HCT116 (cell line): ENCODE data around the gene MYL12B. TPM values are rescaled to one million over a fixed set of nuclear protein-coding genes. Genes with fewer than 3 reads are reported as not detected.
"Not testable (repeated sequence)": the region's sequence is repeated elsewhere in the genome, so short reads cannot be mapped to it uniquely, and the experiment has no call there.

Source experiments
- ATAC-seq: fragments of 200-7000 bp; cut with Tn5 transposase; 2 replicates; pipeline ENCODE4 v1.9.1; 2020; ENCODE audit warnings: mild to moderate bottlenecking, moderate library complexity
- BruUV-seq: library from RNA; stranded (reverse); fragments of 400-500 nt; replicated peaks from 2 replicates; lab custom pipeline; 2021; lab: Mats Ljungman, UMichigan
- CTCF ChIA-PET: fragments of 300-600 bp; sonication (Branson Sonifier 250); formaldehyde crosslinking; loops from one replicate; lab custom pipeline; 2021; ENCODE audit warnings: antibody characterized with exemption; lab: Charles Lee
- POLR2A ChIA-PET: fragments of 300-600, 350-600 bp; sonication (Branson Sonifier 250); formaldehyde crosslinking; loops from one replicate; lab custom pipeline; 2021; ENCODE audit warnings: antibody characterized with exemption; lab: Charles Lee
- RAD21 ChIA-PET, 2 experiments: fragments of 300-600 bp; sonication (Branson Sonifier 250); formaldehyde crosslinking; loops; one replicate each; lab custom pipeline; 2023; ENCODE audit warnings: low total read pairs in 2 of 2; ENCODE audit not compliant: uncharacterized antibody in 2 of 2, unreplicated experiment in 2 of 2, low non-redundant PET in 1 of 2; lab: Charles Lee
- DNase-seq: peaks from one replicate; pipeline ENCODE4 v3.0.0-alpha.2; 2010; ENCODE audit warnings: low read depth, low spot score
- H2AFZ ChIP-seq: fragments of 200-600 bp; shearing (Covaris generic), sonication (generic); 2 replicates; pipeline ENCODE4 v1.6.1; 2017; ENCODE audit warnings: low read depth, mixed run types, mixed read lengths, antibody characterized with exemption, low read length; ENCODE audit not compliant: poor library complexity, severe bottlenecking
- H3K27ac ChIP-seq: 2 replicates; pipeline ENCODE4 v1.5.1; 2012; ENCODE audit warnings: low read depth, low read length
- H3K27me3 ChIP-seq: fragments of 200-600 bp; sonication (generic); 2 replicates; pipeline ENCODE4 v1.6.1; 2016; ENCODE audit warnings: mixed run types, low read length, mixed read lengths; ENCODE audit not compliant: insufficient read depth
- H3K36me3 ChIP-seq, 2 experiments: fragments of 200-500 bp in 1 of 2; fragments of 200-600 bp in 1 of 2; sonication (Bioruptor generic) in 1 of 2; sonication (generic) in 1 of 2; 2 replicates each; pipeline versions ENCODE4 v1.5.1 to v1.6.1; 2014 to 2016; ENCODE audit warnings: low read length in 2 of 2, inconsistent platforms in 1 of 2, mixed read lengths in 1 of 2, mixed run types in 1 of 2; ENCODE audit not compliant: insufficient read depth in 2 of 2, control insufficient read depth in 1 of 2
- H3K4me1 ChIP-seq, 2 experiments: fragments of 200-600 bp in 1 of 2; sonication (generic) in 1 of 2; 2 replicates each; pipeline versions ENCODE4 v1.5.1 to v1.6.1; 2012 to 2017; ENCODE audit warnings: low read length in 2 of 2, inconsistent platforms in 1 of 2, mild to moderate bottlenecking in 1 of 2, mixed read lengths in 1 of 2, mixed run types in 1 of 2, moderate library complexity in 1 of 2; ENCODE audit not compliant: insufficient read depth in 2 of 2, control insufficient read depth in 1 of 2
- H3K4me2 ChIP-seq: fragments of 200-600 bp; sonication (generic); 2 replicates; pipeline ENCODE4 v1.6.1; 2017; ENCODE audit warnings: mixed run types, low read length, mixed read lengths
- H3K4me3 ChIP-seq, 2 experiments: fragments of 200-600 bp in 1 of 2; sonication (generic) in 1 of 2; replicated peaks in 1 of 2; 2 replicates each; pipeline ENCODE4 v1.5.1; 2011 to 2016; ENCODE audit warnings: low read length in 2 of 2, control low read depth in 1 of 2, low read depth in 1 of 2, mild to moderate bottlenecking in 1 of 2, mixed read lengths in 1 of 2, mixed run types in 1 of 2
- H3K79me2 ChIP-seq: fragments of 200-600 bp; sonication (generic); 2 replicates; pipeline ENCODE4 v1.6.1; 2017; ENCODE audit warnings: mild to moderate bottlenecking, mixed run types, low read length, moderate library complexity, mixed read lengths; ENCODE audit not compliant: insufficient read depth
- H3K9ac ChIP-seq: fragments of 200-600 bp; sonication (generic); 2 replicates; pipeline ENCODE4 v1.6.1; 2016; ENCODE audit warnings: low read length, mixed read lengths
- H3K9me2 ChIP-seq: fragments of 200-600 bp; sonication (generic), shearing (Covaris generic); 2 replicates; pipeline ENCODE4 v1.6.1; 2017; ENCODE audit warnings: mixed run types, mild to moderate bottlenecking, moderate library complexity; ENCODE audit not compliant: insufficient read depth
- H3K9me3 ChIP-seq, 2 experiments: fragments of 200-500 bp in 1 of 2; fragments of 200-600 bp in 1 of 2; sonication (Bioruptor generic) in 1 of 2; sonication (generic) in 1 of 2; 2 replicates each; pipeline ENCODE4 v1.6.1; 2014 to 2017; ENCODE audit warnings: low read length in 2 of 2, mixed read lengths in 2 of 2, inconsistent platforms in 1 of 2, low read depth in 1 of 2, mild to moderate bottlenecking in 1 of 2, mixed run types in 1 of 2, moderate library complexity in 1 of 2; ENCODE audit not compliant: control insufficient read depth in 1 of 2, insufficient read depth in 1 of 2
- H4K20me1 ChIP-seq: fragments of 200-600 bp; sonication (generic), shearing (Covaris generic); 2 replicates; pipeline ENCODE4 v1.6.1; 2017; ENCODE audit warnings: mixed run types, mild to moderate bottlenecking, moderate library complexity; ENCODE audit not compliant: insufficient read depth
- EGR1 ChIP-seq: IDR thresholded peaks from 2 replicates; pipeline ENCODE4 v1.6.1; 2012; ENCODE audit warnings: low read depth
- FOSL1 ChIP-seq: IDR thresholded peaks from 2 replicates; pipeline ENCODE4 v1.6.1; 2012; ENCODE audit warnings: low read depth
- JUND ChIP-seq: IDR thresholded peaks from 2 replicates; pipeline ENCODE4 v1.6.1; 2012
- MAX ChIP-seq: IDR thresholded peaks from 2 replicates; pipeline ENCODE4 v1.6.1; 2012
- POLR2A ChIP-seq: IDR thresholded peaks from 2 replicates; pipeline ENCODE4 v1.7.0; 2011; ENCODE audit warnings: borderline replicate concordance; ENCODE audit not compliant: insufficient read depth, insufficient read length; ENCODE audit errors: extremely low read depth
- POLR2AphosphoS5 ChIP-seq: IDR thresholded peaks from 2 replicates; pipeline ENCODE4 v1.6.1; 2011; ENCODE audit warnings: mild to moderate bottlenecking, low read depth, low read length, moderate library complexity
- RAD21 ChIP-seq: IDR thresholded peaks from 2 replicates; pipeline ENCODE4 v1.6.1; 2012; ENCODE audit warnings: low read depth, mild to moderate bottlenecking
- REST ChIP-seq: IDR thresholded peaks from 2 replicates; pipeline ENCODE4 v1.6.1; 2012; ENCODE audit warnings: low read depth
- SIN3A ChIP-seq: IDR thresholded peaks from 2 replicates; pipeline ENCODE4 v1.6.1; 2012; ENCODE audit warnings: low read depth
- SP1 ChIP-seq: IDR thresholded peaks from 2 replicates; pipeline ENCODE4 v1.6.1; 2012; ENCODE audit warnings: low read depth
- ZBTB33 ChIP-seq: IDR thresholded peaks from 2 replicates; pipeline ENCODE4 v1.6.1; 2011; ENCODE audit warnings: mild to moderate bottlenecking, low read length, moderate library complexity; ENCODE audit not compliant: insufficient replicate concordance; ENCODE audit errors: extremely low read depth
- intact Hi-C: fragments of 100-400 bp; cut with micrococcal nuclease; formaldehyde crosslinking; loops from 2 replicates; pipeline ENCODE4 v1.10.0; 2022
- total RNA-seq: library from RNA; stranded (reverse); gene quantifications from one replicate; pipeline ENCODE4 v1.2.1, GENCODE V29; 2021; ENCODE audit not compliant: unreplicated experiment

MYL12B gene
- total RNA-seq, 1 experiment from 2014 or later: 403 TPM

- RAD21 ChIA-PET: no interaction called here
- TF ChIP-seq REST (no peak), SIN3A (no peak), POLR2AphosphoS5 (no peak), FOSL1 (no peak), JUND (no peak), MAX (no peak), EGR1 (no peak), POLR2A (no peak), RAD21 (no peak), ZBTB33 (no peak), SP1 (no peak)
- TF ChIP-seq, all 23 proteins: peak for 0
- no TSS peak for BruUV-seq
- Histone ChIP-seq H3K4me3 (no peak overlapping the region), H3K27me3 (no peaks in the 10 kb centered on the region), H3K79me2 (peaks cover 84% of the 10 kb centered on the region), H3K4me2 (no peak overlapping the region), H3K9me3 (no peaks in the 10 kb centered on the region), H3K27ac (no peak overlapping the region), H3K4me1 (peaks cover 4 to 15% of the 10 kb centered on the region in 2 experiments; a peak in 2 of 4 replicates), H2AFZ (no peak overlapping the region), H3K9me2 (no peaks in the 10 kb centered on the region), H3K36me3 (peaks cover 36 to 42% of the 10 kb centered on the region in 2 experiments; a peak in 3 of 4 replicates), H3K9ac (no peak overlapping the region), H4K20me1 (peaks cover 19% of the 10 kb centered on the region; the same call in 1 of the 2 replicates)
- ATAC-seq (no peak), DNase-seq (no peak)
- intact Hi-C loops: loop anchor here (10.0 kb wide), 1 partner anchor 1782 kb away; no protein-coding TSS in a partner anchor
- POLR2A ChIA-PET: no interaction called here
- CTCF ChIA-PET: interaction anchor here (1.2 kb wide), 1 partner anchor 144 kb away, joined by 3 read pairs; no protein-coding TSS in a partner anchor
These were observed 11.1 kb downstream of the MYL12B start for GRCh38 chr18:3273042-3273441.

GRCh38 chr18:3277643-3278213, 15.8 kb downstream of the MYL12B start:
- H3K4me3 ChIP-seq, H2AFZ ChIP-seq, H3K9me2 ChIP-seq, H3K9me3 ChIP-seq, H3K9ac ChIP-seq, RAD21 ChIA-PET, DNase-seq, H3K27me3 ChIP-seq, H3K27ac ChIP-seq, ATAC-seq, H4K20me1 ChIP-seq, H3K4me2 ChIP-seq: not testable (repeated sequence)
- ChIA-PET POLR2A (interaction anchor here (1.1 kb wide), 1 partner anchor 14 kb away, joined by 3 read pairs; no protein-coding TSS in a partner anchor), CTCF (interaction anchor here (0.8 to 1.3 kb wide), 4 partner anchors 19 to 592 kb away, joined by 3 to 5 read pairs (median 4); no protein-coding TSS in a partner anchor)
- H3K79me2 ChIP-seq: peaks cover 38% of the 10 kb centered on the region
- peaks cover 11 to 13% of the 10 kb centered on the region in 2 experiments for H3K4me1 ChIP-seq
- intact Hi-C loops: loop anchor here (10.0 kb wide), 1 partner anchor 1777 kb away; no protein-coding TSS in a partner anchor
- BruUV-seq: TSS peak; percentile 53
- H3K36me3 ChIP-seq: peaks cover 40 to 47% of the 10 kb centered on the region in 2 experiments
